Mesendoderm (in vitro differentiated cells): Measurements from ENCODE around the gene SYT17.
A peak's percentile ranks its signal among the peaks of the same experiment; 100 is the strongest.
"Not testable (repeated sequence)": the region's sequence is repeated elsewhere in the genome, so short reads cannot be mapped to it uniquely, and the experiment has no call there.

ENCODE experiments used
- DNase-seq: peaks from one replicate; pipeline ENCODE4 v3.0.0; 2013
- H2AK5ac ChIP-seq: 2 replicates; pipeline ENCODE4 v1.6.1; 2013; ENCODE audit warnings: low read length, inconsistent platforms
- H2BK120ac ChIP-seq: 2 replicates; pipeline ENCODE4 v1.6.1; 2013; ENCODE audit warnings: low read depth, mild to moderate bottlenecking, low read length, moderate library complexity, mixed read lengths
- H2BK15ac ChIP-seq: replicated peaks from 2 replicates; pipeline ENCODE4 v1.6.1; 2013; ENCODE audit warnings: low read depth, mild to moderate bottlenecking, moderate library complexity
- H2BK5ac ChIP-seq: 2 replicates; pipeline ENCODE4 v1.6.1; 2013; ENCODE audit warnings: low read length, inconsistent platforms
- H3K18ac ChIP-seq: 2 replicates; pipeline ENCODE4 v1.6.1; 2013; ENCODE audit warnings: mild to moderate bottlenecking, low read length, mixed read lengths
- H3K23ac ChIP-seq: one replicate; pipeline ENCODE4 v1.6.1; 2013; ENCODE audit warnings: low read length
- H3K27ac ChIP-seq: 2 replicates; pipeline ENCODE4 v1.5.1; 2013; ENCODE audit warnings: low read depth, mild to moderate bottlenecking, inconsistent platforms, low read length, moderate library complexity
- H3K27me3 ChIP-seq: 2 replicates; pipeline ENCODE4 v1.6.1; 2013; ENCODE audit warnings: low read length, control low read depth, mild to moderate bottlenecking, inconsistent platforms; ENCODE audit not compliant: insufficient read depth, poor library complexity
- H3K36me3 ChIP-seq: 2 replicates; pipeline ENCODE4 v1.6.1; 2013; ENCODE audit warnings: low read length, inconsistent platforms; ENCODE audit not compliant: control insufficient read depth, insufficient read depth
- H3K4ac ChIP-seq: one replicate; pipeline ENCODE4 v1.6.1; 2013; ENCODE audit warnings: low read depth, mild to moderate bottlenecking, low read length, moderate library complexity
- H3K4me1 ChIP-seq: 2 replicates; pipeline ENCODE4 v1.6.1; 2013; ENCODE audit warnings: low read depth, low read length, inconsistent platforms; ENCODE audit not compliant: control insufficient read depth
- H3K4me2 ChIP-seq: 2 replicates; pipeline ENCODE4 v1.6.1; 2013; ENCODE audit warnings: low read length
- H3K4me3 ChIP-seq: 2 replicates; pipeline ENCODE4 v1.5.1; 2013; ENCODE audit warnings: mild to moderate bottlenecking, low read length
- H3K56ac ChIP-seq: one replicate; pipeline ENCODE4 v1.6.1; 2013; ENCODE audit warnings: low read length
- H3K79me1 ChIP-seq: 2 replicates; pipeline ENCODE4 v1.6.1; 2013; ENCODE audit warnings: low read length, inconsistent platforms
- H3K79me2 ChIP-seq: 2 replicates; pipeline ENCODE4 v1.6.1; 2013; ENCODE audit warnings: mild to moderate bottlenecking, low read length; ENCODE audit not compliant: control insufficient read depth, insufficient read depth
- H3K9ac ChIP-seq: 2 replicates; pipeline ENCODE4 v1.6.1; 2013; ENCODE audit warnings: low read length, inconsistent platforms
- H4K5ac ChIP-seq: one replicate; pipeline ENCODE4 v1.6.1; 2013; ENCODE audit warnings: low read length
- H4K8ac ChIP-seq: one replicate; pipeline ENCODE4 v1.6.1; 2013; ENCODE audit warnings: low read depth, mild to moderate bottlenecking, control low read depth, low read length, moderate library complexity
- WGBS: extraction: QIAGEN DNeasy Blood & Tissue Kit; methylation state at CpG from one replicate; pipeline ENCODE4 v1.1.7; 2013; ENCODE audit warnings: low lambda C conversion rate, missing lambda C conversion rate; ENCODE audit not compliant: insufficient coverage; ENCODE audit errors: extremely low coverage; 5-methylcytosine and 5-hydroxymethylcytosine counted together

The SYT17 gene

GRCh38 chr16:19184823-19185509, 16.9 kb downstream of the SYT17 start:
- Histone ChIP-seq H3K4me1 (no peaks in the 10 kb centered on the region), H3K18ac (no peak overlapping the region), H3K27me3 (no peaks in the 10 kb centered on the region), H4K8ac (no peak overlapping the region), H2BK5ac (no peak overlapping the region), H2BK120ac (no peak overlapping the region), H3K79me2 (no peaks in the 10 kb centered on the region), H3K4ac (no peak overlapping the region), H3K79me1 (no peaks in the 10 kb centered on the region), H3K23ac (no peak overlapping the region), H2AK5ac (no peak overlapping the region), H3K27ac (no peak overlapping the region), H4K5ac (no peak overlapping the region), H2BK15ac (no peak overlapping the region), H3K36me3 (no peaks in the 10 kb centered on the region), H3K4me3 (no peak overlapping the region), H3K4me2 (no peak overlapping the region), H3K9ac (no peak overlapping the region), H3K56ac (peak overlapping the region; percentile 47)
- DNase-seq, result peak; percentile 74
- WGBS, result no CpG with 5 or more reads among the region's 9 CpGs

GRCh38 chr16:19185510-19185851, 17.4 kb downstream of the SYT17 start:
- Histone ChIP-seq H3K79me2 (no peaks in the 10 kb centered on the region), H2BK120ac (no peak overlapping the region), H3K4me1 (no peaks in the 10 kb centered on the region), H3K23ac (no peak overlapping the region), H3K56ac (peak overlapping the region; percentile 2), H2BK5ac (no peak overlapping the region), H2AK5ac (no peak overlapping the region), H3K4me2 (no peak overlapping the region), H3K36me3 (no peaks in the 10 kb centered on the region), H3K4me3 (no peak overlapping the region), H3K18ac (no peak overlapping the region), H3K79me1 (no peaks in the 10 kb centered on the region), H3K9ac (no peak overlapping the region), H3K4ac (no peak overlapping the region), H4K8ac (no peak overlapping the region), H3K27ac (no peak overlapping the region), H2BK15ac (no peak overlapping the region), H3K27me3 (no peaks in the 10 kb centered on the region), H4K5ac (no peak overlapping the region)
- DNase-seq, result no peak
- WGBS, result no CpG with 5 or more reads among the region's 8 CpGs

- no peak overlapping the region for H2BK120ac ChIP-seq
- no peak overlapping the region for H2BK15ac ChIP-seq
- no peaks in the 10 kb centered on the region for H3K4me1 ChIP-seq
- no peak overlapping the region for H3K27ac ChIP-seq
- DNase-seq, result no peak
- WGBS, result no CpG with 5 or more reads among the region's 6 CpGs
- H3K79me1 ChIP-seq, result no peaks in the 10 kb centered on the region
- H3K9ac ChIP-seq, result no peak overlapping the region
- H3K27me3 ChIP-seq, result no peaks in the 10 kb centered on the region
- no peak overlapping the region for H2BK5ac ChIP-seq
- H3K79me2 ChIP-seq, result no peaks in the 10 kb centered on the region
- no peak overlapping the region for H3K4me3 ChIP-seq
- H3K18ac ChIP-seq, result no peak overlapping the region
- no peak overlapping the region for H3K4me2 ChIP-seq
- no peaks in the 10 kb centered on the region for H3K36me3 ChIP-seq
- no peak overlapping the region for H2AK5ac ChIP-seq
- no peak overlapping the region for H4K5ac ChIP-seq
- no peak overlapping the region for H3K23ac ChIP-seq
- H4K8ac ChIP-seq, result no peak overlapping the region
- H3K56ac ChIP-seq, result no peak overlapping the region
- no peak overlapping the region for H3K4ac ChIP-seq
These were observed 18.4 kb downstream of the SYT17 start for GRCh38 chr16:19186408-19186807.

GRCh38 chr16:19187961-19188360, 19.9 kb downstream of the SYT17 start:
- not testable (repeated sequence) for H2BK5ac ChIP-seq, H3K4ac ChIP-seq, DNase-seq, H2AK5ac ChIP-seq, H4K5ac ChIP-seq, H3K23ac ChIP-seq, H3K4me3 ChIP-seq, H3K9ac ChIP-seq, H3K56ac ChIP-seq, H3K27ac ChIP-seq, H3K4me2 ChIP-seq, H2BK15ac ChIP-seq, H3K36me3 ChIP-seq, H3K27me3 ChIP-seq, H4K8ac ChIP-seq, H3K79me2 ChIP-seq, H3K4me1 ChIP-seq, H3K79me1 ChIP-seq, H2BK120ac ChIP-seq, H3K18ac ChIP-seq
- WGBS, result no CpG with 5 or more reads among the region's 3 CpGs

- no CpG with 5 or more reads among the region's 5 CpGs for WGBS
- no peak overlapping the region for H3K18ac ChIP-seq
- H3K9ac ChIP-seq, result no peak overlapping the region
- H3K23ac ChIP-seq, result no peak overlapping the region
- H3K4ac ChIP-seq, result no peak overlapping the region
- H3K27me3 ChIP-seq, result no peaks in the 10 kb centered on the region
- no peak overlapping the region for H4K8ac ChIP-seq
- H3K4me2 ChIP-seq, result no peak overlapping the region
- no peak overlapping the region for H2BK15ac ChIP-seq
- no peak overlapping the region for H2BK5ac ChIP-seq
- no peak for DNase-seq
- no peak overlapping the region for H2AK5ac ChIP-seq
- H3K79me2 ChIP-seq, result no peaks in the 10 kb centered on the region
- H3K36me3 ChIP-seq, result no peaks in the 10 kb centered on the region
- no peak overlapping the region for H2BK120ac ChIP-seq
- H3K79me1 ChIP-seq, result no peaks in the 10 kb centered on the region
- no peaks in the 10 kb centered on the region for H3K4me1 ChIP-seq
- no peak overlapping the region for H3K27ac ChIP-seq
- no peak overlapping the region for H3K4me3 ChIP-seq
- no peak overlapping the region for H3K56ac ChIP-seq
- H4K5ac ChIP-seq, result no peak overlapping the region
These were observed 20.4 kb downstream of the SYT17 start for GRCh38 chr16:19188406-19188805.

GRCh38 chr16:19192865-19193264, 24.8 kb downstream of the SYT17 start:
- Histone ChIP-seq H3K36me3 (no peaks in the 10 kb centered on the region), H3K4ac (no peak overlapping the region), H3K79me1 (no peaks in the 10 kb centered on the region), H4K5ac (no peak overlapping the region), H2BK5ac (no peak overlapping the region), H3K4me1 (no peaks in the 10 kb centered on the region), H3K9ac (no peak overlapping the region), H2BK120ac (no peak overlapping the region), H3K4me3 (no peak overlapping the region), H3K56ac (no peak overlapping the region), H3K27me3 (no peaks in the 10 kb centered on the region), H3K18ac (no peak overlapping the region), H3K27ac (no peak overlapping the region), H3K23ac (no peak overlapping the region), H3K79me2 (no peaks in the 10 kb centered on the region), H3K4me2 (no peak overlapping the region), H2BK15ac (no peak overlapping the region), H2AK5ac (no peak overlapping the region), H4K8ac (no peak overlapping the region)
- DNase-seq, result no peak
- no CpG with 5 or more reads among the region's 4 CpGs for WGBS
